ENCODE data around the gene TUBA1A.
"Not testable (repeated sequence)": the region's sequence is repeated elsewhere in the genome, so short reads cannot be mapped to it uniquely, and the experiment has no call there.

TUBA1A gene

DNA sequence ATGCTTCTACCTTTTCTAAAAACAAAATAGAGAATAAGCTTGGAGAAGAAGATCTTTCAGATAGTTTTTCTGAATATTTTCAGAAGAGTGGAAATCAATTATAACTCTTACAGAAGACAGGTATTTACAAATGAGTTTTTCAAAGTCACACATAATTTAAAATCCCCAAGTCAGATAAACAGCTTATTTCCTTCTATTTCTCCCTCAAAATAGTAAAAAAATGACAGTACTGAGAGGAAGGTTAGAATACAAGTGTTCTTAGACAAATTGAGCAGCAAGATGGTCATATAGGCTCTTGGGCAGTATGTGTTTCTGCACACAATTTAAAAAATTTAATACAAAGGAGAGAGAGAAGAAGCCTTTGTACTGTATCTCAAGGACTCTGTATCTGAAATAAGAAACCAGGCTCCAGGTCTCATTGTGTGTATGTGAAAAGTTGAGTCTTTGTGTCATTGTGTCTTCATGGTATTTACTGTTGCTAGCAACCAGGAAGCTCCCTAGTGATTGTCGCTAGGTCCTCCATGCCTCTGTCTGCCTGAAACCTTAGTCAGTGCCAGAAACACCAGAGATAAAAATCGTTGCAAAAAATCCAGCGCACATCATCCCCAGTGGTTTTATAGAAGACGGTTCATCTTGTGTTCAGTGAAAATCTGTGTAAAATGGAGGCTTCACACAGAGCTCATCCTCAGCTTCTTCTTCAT is 12.9 kb upstream of the TUBA1A start:
- TF ChIP-seq, protein P1, sequence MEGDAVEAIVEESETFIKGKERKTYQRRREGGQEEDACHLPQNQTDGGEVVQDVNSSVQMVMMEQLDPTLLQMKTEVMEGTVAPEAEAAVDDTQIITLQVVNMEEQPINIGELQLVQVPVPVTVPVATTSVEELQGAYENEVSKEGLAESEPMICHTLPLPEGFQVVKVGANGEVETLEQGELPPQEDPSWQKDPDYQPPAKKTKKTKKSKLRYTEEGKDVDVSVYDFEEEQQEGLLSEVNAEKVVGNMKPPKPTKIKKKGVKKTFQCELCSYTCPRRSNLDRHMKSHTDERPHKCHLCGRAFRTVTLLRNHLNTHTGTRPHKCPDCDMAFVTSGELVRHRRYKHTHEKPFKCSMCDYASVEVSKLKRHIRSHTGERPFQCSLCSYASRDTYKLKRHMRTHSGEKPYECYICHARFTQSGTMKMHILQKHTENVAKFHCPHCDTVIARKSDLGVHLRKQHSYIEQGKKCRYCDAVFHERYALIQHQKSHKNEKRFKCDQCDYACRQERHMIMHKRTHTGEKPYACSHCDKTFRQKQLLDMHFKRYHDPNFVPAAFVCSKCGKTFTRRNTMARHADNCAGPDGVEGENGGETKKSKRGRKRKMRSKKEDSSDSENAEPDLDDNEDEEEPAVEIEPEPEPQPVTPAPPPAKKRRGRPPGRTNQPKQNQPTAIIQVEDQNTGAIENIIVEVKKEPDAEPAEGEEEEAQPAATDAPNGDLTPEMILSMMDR (IDR thresholded peaks at IDR 0.05; ENCODE audit: low read depth, low read length, missing control alignments), result no peak
- no peak for DNase-seq (ENCODE audit: low read depth)
- no peak overlapping the region for H3K4me3 ChIP-seq (ENCODE audit: low read depth, low read length)

DNA sequence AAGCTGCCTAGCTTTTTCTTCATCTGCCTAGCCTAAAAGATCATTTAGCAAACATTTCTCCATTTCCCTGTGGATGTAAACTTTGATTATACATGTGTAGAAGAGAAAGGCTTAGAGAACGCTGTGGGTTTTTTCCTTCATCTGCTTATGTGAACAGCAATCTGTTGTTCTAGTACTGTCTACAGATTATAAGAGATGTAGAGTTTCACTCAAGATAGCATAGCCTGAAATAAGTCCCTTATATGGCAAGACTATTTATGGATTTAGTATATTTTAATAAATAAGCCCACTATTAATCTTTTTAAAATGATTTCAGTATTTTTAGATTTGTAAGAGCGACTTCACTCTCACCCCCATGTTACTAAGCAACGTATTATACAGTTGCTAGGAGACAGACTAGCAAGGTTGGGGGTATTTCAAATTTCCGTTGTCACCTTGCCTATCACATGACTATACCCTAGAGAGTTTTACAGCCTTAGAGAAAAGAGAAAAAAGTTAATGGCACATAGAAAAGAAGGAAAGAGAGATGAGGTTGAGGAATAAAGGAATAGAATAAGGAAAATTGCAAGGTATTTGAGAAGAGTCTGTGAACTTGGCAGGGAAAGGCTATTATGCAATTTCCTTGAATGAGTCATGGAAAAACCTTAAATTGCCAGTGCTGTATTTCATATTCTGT is 12.2 kb upstream of the TUBA1A start:
- H3K4me3 ChIP-seq (ENCODE audit: low read depth, low read length), result no peak overlapping the region
- TF ChIP-seq, protein P1 (IDR thresholded peaks at IDR 0.05; ENCODE audit: low read depth, low read length, missing control alignments), result no peak
- DNase-seq (ENCODE audit: low read depth), result no peak

DNA sequence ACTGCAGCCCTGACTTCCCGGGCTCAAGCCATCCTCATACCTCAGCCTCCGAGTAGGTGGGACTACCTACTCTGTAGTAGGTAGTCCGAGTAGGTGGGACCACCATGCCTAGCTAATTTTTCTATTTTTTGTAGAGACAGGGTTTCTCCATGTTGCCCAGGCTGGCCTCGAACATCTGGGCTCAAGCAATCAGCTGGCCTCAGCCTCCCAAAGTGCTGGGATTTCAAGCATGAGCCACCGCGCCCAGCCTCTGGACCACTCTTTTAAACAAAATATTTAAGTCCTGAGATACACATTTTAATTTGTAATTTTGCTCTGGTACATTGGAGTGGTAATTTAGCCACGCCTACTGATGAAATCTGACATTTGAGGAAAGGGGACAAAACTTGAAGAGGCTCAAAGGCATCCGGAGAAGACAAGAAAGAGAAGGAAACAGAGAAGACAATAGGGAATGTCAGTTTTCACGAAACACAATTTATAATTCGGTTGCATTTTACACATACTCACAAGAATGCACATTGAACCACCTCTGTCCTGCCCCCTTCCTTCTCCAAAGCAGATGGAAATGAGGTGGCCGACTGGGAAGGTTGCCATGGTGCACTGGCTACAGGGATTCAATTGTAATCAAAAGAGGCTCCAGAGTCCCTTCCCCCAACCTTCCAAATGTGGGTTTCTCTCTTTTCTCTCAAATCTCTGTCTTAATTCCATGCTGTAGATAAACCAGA is 9.7 kb upstream of the TUBA1A start:
- TF ChIP-seq, protein P1 (IDR thresholded peaks at IDR 0.05; ENCODE audit: low read depth, low read length, missing control alignments), result no peak
- DNase-seq (ENCODE audit: low read depth), result no peak
- no peak overlapping the region for H3K4me3 ChIP-seq (ENCODE audit: low read depth, low read length)

DNA sequence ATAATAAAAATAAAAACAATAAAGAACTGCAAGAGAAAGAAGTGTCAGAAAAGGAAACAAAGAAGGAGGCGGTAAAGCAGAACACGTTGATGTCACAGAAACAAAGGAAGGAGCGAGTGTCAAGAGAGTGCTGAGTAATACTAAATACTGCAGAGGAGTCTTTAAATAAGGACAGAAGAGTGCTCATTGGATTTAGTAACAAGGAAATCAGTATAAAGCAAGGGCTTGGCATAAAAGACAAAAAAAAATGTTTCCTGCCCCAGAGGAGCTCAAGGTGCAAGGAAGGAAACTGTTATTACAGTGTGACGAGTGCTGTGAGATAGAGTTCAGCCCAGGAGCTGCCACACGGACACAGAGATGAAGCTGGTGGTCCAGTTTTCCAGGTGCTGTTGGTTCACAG is 8.4 kb upstream of the TUBA1A start:
- TF ChIP-seq, protein P1 (IDR thresholded peaks at IDR 0.05; ENCODE audit: low read depth, low read length, missing control alignments), result no peak
- DNase-seq (ENCODE audit: low read depth), result no peak

DNA sequence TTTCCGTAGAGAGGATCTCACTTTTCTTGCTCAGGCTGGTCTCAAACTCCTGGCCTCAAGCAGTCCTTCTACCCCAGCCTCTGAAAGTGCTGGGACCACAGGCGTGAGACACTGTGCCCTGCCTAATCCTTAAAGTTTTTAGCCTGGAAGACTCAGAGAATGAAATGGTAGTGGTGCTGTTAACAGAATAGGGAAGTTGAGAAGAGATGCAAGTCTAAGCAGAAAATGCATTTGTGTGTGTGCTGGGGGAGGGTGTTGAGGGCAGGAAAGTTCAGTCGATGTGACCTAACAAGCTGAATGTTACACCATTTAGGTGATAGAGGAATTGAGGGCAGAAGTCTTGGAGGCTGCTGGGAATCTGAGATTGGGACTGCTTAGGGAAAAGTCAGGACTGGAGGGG is 6.9 kb upstream of the TUBA1A start:
- DNase-seq (ENCODE audit: low read depth), result no peak
- TF ChIP-seq, protein P1 (IDR thresholded peaks at IDR 0.05; ENCODE audit: low read depth, low read length, missing control alignments), result no peak
- no peak overlapping the region for H3K4me3 ChIP-seq (ENCODE audit: low read depth, low read length)

More for the DNA sequence above, 8.4 kb upstream of the TUBA1A start:
- no peak overlapping the region for H3K4me3 ChIP-seq (ENCODE audit: low read depth, low read length)

DNA sequence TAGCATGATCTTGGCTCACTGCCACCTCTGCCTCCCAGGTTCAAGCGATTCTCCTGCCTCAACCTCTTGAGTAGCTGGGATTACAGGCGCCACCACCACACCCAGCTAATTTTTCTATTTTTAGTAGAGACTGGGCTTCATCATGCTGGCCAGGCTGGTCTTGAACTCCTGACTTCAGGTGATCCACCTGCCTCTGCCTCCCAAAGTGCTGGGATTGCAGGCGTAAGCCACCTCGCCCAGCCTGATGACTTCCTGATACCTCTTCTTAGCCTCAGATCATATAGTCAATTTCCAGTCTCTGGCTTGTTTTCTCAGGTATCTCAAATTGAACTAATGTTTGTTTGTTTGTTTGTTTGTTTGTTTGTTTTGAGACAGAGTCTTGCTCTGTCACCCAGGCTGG is 4.9 kb upstream of the TUBA1A start:
- not testable (repeated sequence) for H3K4me3 ChIP-seq (ENCODE audit: low read depth, low read length); DNase-seq (ENCODE audit: low read depth)

DNA sequence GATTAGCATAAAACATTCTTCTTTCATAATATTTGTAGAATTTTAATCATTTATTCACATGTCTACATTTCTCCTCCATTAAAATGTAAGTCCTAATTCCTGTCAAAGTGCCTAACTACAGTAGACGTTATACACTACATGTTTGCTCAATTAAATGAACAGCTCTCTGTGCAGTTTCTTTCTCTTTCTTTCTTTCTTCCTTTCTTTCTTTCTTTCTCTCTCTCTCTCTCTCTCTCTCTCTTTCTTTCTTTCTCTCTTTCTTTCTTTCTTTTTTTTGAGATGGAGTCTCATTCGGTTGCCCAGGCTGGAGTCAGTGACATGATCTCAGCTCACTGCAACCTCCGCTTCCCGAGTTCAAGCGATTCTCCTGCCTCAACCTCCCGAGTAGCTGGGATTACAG is 2.6 kb upstream of the TUBA1A start:
- H3K4me3 ChIP-seq (ENCODE audit: low read depth, low read length); DNase-seq (ENCODE audit: low read depth): not testable (repeated sequence)

Data from GM12864 (cell line).